GM18858 (cell line): Measurements from ENCODE around the gene PHACTR1.

Experiments
- ATAC-seq: cut with Tn5 transposase; IDR thresholded peaks from one replicate; pipeline ENCODE4 v1.9.1; 2021; ENCODE audit not compliant: unreplicated experiment

PHACTR1 gene

GRCh38 chr6:12844284-12845223, 128.0 kb downstream of the PHACTR1 start:
- ATAC-seq = no peak

GRCh38 chr6:12845224-12846004, 128.8 kb downstream of the PHACTR1 start:
- ATAC-seq = no peak

DNA sequence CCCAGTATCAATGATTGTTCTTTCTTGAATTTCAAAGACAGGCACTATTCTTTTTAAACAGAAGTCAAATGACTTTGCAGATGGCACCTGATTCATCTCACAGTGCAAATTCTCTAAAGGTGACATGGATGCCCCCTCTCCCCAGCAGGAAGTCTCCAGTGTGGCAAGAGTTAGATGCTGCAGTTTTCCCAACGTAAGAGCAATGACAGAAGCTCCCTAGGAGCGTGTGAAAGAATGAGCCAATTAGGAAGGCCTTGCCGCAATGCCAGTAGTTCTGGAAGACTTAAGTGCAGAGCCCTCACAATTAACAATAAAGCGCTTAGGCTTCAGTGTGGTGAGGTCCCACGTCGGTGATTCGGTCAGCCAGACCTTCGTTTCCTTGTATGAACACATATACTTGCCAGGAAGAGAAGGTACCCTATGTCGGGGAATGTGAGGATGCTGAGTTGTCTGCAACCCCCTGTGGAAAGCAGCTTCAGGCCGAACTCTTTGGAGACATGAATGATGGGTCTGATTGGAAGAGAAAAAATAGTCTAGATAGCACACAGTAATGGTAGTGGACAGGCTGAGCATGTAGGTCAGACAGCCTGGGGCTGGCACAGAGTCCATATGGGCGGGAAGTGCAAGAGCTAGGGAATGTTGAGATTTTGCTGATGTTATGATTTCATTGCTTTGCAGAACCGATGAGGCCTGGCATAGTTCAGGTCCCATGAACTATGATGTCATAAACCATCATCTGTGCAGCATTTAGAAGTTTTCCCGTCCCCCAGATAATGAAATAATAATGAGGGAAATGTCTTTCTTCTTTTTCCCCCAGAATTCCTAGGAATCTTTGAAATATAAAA, 132.6 kb downstream of the PHACTR1 start:
- ATAC-seq = no peak

DNA sequence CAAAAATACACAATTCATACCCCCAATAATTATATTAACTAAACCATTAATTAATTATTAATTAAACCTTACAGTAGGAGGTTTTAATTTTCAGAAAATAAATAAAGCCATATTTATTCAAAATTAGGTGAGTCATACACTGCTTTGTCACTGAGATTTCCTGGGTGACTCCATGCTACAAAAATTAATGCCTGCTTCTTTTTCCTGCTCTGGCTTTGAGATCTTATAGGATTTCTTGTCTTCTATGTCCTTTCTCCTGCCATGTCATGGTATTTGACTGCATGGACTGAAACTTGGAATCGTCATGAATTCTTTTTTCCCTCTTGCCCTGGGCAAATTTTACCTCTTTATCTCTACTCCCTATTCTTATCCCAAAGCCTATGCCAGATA, 133.2 kb downstream of the PHACTR1 start:
- no peak for ATAC-seq

DNA sequence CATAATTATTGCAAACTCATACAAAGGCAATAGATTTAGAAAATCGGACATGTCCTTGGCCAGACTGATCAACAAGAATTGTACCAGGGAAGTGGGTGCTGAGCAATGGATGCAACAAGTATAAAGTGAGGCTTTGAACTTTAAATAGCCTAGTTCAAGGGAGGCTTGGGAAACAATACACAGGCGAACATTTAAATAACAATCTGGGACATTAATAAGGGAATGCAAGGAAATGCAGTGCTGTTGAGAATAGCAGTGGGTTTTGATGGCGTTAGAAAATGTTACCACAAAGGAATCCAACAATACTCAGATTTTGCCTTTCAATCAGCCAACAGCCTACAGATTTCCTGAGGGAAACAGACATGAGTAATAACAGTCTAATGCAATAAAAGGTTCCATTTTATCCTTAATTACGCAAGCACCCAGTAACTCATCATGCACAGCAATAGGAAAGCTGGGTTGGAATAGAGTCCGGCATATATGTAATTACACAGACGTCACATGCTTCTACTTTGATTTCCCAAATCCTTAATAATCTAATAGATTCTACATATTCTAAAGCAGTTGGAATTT, 134.6 kb downstream of the PHACTR1 start:
- ATAC-seq = no peak

- no peak for ATAC-seq
These were observed 145.0 kb downstream of the PHACTR1 start for GRCh38 chr6:12861603-12862002.

GRCh38 chr6:12865117-12865516, 148.6 kb downstream of the PHACTR1 start:
- no peak for ATAC-seq

GRCh38 chr6:12865671-12866181, 149.2 kb downstream of the PHACTR1 start:
- ATAC-seq = no peak

- ATAC-seq = no peak
These were observed 150.0 kb downstream of the PHACTR1 start for GRCh38 chr6:12866422-12867029.

DNA sequence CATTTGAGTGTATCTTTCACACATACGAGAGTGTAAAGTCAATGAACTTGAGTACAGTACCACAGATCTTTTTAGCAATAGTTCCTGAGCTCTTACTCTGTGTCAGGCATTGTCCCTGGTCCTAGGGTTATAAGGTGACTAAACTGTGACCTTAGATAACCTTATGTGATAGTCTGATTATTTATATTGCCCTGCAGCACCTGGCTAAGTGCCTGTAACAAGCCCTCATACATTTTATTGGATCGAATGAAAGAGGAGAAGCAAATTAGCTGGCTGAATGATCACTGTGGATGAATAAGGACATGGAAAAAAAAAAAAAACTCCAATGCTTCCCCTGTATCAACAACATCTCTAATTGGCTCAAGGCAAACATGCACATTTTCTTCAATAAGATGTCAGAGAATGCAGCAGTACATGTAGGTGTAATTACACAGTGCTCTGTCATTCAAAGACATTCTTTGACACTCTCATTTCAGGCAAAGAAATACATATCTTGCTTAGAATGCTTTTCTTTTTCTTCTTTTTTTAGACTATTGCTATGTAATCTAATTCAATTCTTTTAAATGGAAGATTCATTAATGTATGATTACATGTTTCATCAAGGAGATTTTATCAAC, 153.4 kb downstream of the PHACTR1 start:
- ATAC-seq = no peak

DNA sequence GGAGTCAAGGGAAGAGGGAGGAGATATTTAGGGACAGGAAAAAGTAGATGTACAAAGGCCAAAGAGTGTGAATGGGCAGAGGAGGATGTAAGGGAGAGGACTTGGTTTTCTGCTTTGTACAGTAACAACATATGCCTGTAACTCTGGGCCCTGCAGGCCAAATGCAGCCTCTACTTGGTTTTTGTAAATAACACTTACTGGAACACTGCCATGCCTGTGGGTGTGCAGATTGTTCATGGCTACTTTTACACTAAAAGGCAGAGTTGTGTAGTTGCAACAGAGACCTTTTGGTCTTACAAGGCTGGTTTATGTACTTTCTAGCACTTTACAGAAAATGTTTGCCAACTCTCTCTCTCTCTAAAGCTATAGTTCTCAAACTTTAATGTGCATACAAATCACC, 157.1 kb downstream of the PHACTR1 start:
- ATAC-seq = no peak

- ATAC-seq = no peak
These were observed 158.5 kb downstream of the PHACTR1 start for GRCh38 chr6:12875051-12875450.

DNA sequence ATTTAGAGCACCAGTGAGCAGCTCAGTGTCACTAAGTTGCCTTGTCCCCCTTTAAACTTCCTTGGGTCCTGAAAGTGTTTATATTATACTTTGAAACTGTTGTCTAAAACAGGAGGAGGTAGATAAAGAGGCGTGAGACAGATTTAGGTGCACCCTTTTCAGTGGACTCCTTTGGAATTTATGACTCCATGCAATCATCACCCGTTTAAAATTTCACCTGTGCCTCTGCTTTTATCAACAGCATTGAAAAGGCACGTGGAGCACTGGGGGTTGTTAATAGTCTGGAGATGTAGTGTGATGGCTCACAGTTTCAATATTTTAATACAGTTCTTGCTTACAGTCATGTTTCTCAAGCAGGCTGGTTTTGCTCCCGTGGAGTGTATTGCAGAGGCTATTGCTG, 162.2 kb downstream of the PHACTR1 start:
- ATAC-seq = no peak

GRCh38 chr6:12882761-12883290, 166.3 kb downstream of the PHACTR1 start:
- no peak for ATAC-seq

DNA sequence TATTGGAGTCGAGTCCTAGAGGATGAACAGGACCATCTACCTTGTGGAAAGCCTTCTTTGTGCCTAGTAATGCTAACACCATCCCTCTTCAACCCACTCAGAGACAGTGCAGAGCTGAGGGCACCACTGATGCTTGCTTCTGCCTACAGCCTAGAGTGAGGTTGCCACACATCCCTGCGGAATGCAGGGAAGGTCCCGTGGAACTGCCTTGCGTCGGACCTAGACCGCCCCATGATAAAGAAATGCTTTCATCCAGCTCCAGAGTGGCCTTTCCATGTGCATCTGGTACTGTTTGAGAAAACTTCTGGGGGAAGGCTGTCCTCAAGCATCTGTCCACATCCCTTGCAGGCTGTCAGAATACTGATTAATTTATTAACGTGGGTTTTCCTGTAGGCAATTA, 168.4 kb downstream of the PHACTR1 start:
- no peak for ATAC-seq

- ATAC-seq = no peak
These were observed 170.6 kb downstream of the PHACTR1 start for GRCh38 chr6:12886961-12887775.

- no peak for ATAC-seq
These were observed 173.7 kb downstream of the PHACTR1 start for GRCh38 chr6:12890171-12890790.

DNA sequence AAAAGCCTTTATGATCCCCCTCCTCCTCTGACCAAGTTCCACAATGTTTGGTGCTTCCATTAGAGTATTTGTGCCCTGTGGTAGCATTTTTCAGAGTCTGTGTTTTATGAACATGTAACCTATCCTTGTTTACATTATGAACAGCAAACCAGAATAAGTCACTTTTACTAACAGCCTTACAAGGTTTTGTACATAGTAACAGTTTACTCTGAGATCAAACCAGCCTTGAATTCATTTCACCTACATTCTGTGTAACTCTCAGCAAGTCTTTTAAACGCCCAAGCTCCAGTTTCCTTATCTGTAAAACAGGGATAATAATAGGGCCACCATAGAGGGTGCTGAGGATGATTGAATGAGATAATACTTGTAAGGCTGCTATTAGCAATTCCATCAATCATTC, 175.0 kb downstream of the PHACTR1 start:
- ATAC-seq = no peak
